NCI-H1092 treated with DMSO at 0.1 percent for 48 hours (cell line): ENCODE results near the gene GNB1.
"Not testable (repeated sequence)": the region's sequence is repeated elsewhere in the genome, so short reads cannot be mapped to it uniquely, and the experiment has no call there.

Experiments used
- DNase-seq: peaks from one replicate; lab custom pipeline; 2025; lab: John Stamatoyannopoulos, UW

The GNB1 gene

DNA sequence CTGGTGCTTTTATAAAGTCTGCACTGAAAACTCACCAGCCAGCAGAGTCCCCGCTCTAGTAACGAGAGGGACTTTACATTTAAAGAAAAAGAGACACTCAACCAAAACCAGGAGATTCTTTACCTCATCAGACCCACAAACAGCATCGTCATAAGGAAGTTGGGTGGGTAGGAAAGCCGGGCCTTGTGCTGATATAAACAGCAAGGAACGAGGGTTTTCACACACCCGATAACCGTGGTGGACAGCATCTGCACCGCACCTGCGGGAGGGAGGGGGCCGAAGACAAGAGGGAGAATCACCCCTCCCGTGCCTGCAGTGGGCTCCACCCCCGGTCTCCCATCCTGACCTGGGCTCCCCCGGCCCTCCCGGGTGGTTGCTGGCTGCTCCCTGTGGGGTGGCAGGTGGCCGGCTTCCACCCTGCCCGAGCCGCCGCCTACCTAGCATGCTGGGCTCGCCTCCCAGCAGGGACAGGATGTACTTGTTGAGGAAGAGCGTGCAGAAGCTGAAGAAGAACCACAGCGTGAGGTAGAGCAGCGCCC is 152.0 kb downstream of the GNB1 start:
- DNase-seq = not testable (repeated sequence)

DNA sequence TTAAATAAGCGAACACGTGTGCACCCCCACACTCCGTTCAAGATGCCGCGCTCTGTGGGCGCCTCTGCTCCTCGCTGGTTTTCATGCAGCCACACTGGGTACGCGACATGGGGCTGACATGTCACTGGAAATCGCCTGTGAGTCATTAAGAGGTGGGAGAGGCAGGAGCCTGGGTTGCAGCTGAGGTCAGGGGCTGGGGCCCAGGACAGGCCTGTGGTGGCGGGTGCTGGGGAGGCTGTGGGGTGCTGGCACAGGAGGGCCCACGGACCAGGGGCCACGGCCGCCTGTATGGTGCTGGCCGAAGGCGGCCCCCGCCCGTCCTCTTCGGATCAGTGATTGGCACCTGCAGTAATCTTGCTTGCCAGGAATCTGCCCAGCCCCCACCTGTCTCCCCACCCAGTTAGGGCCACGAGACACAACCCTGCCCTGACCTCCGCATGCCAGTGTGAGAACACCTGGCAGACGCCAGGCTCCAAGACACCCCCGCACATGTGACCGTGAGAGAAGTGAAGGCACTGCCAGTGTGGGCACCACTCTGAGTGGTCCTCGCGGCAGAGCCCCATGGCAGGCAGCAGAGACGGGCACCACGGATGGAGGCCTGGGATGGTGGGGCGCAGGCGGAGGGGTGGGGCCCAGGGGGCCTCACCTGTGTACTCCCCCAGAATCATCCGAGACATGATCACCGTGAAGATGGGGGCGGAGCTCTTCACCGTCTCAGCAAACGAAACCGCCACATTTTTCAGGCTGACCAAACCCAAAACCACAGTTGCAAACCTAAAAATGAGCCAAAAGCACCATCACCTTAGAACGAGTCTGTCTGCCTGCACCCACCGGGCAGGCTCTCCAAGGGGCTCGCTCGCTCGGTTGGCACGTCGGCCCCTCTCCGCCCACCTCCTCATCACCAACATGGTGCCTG is 153.0 kb downstream of the GNB1 start:
- not testable (repeated sequence) for DNase-seq
